Measurements from ENCODE around the gene MCUB.

MCUB gene

DNA sequence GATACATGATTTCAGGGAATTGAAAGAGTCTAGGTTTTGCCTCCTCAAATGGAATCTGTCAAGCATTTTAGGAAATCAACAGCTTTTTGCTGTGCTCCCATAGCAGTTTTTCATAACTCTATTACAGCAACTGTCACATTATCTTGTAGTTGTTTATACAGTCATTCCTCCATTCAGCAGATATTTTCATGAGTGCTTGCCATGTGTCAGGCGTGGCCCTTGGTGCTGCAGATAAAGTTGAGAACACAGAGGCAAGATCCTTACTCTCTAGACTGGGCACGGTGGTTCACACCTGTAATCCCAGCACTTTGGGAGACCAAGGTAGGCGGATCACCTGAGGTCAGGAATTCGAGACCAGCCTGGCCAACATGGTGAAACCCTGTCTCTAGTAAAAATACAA, 67.3 kb downstream of the MCUB start:
- no peak overlapping the region for H2BK120ac ChIP-seq (ENCODE audit: insufficient read depth, low read length, poor library complexity)
- no peak overlapping the region for H2BK12ac ChIP-seq (ENCODE audit: low read length)
- H4K12ac ChIP-seq (ENCODE audit: low read depth, low read length), result no peak overlapping the region
- H3K27ac ChIP-seq (ENCODE audit: low read depth, low read length), result no peak overlapping the region
- H3K18ac ChIP-seq (ENCODE audit: low read length), result no peak overlapping the region
- no peak overlapping the region for H4K8ac ChIP-seq (ENCODE audit: low read depth, low read length)
- H3K14ac ChIP-seq (ENCODE audit: low read length), result no peak overlapping the region
- H3K27me3 ChIP-seq (ENCODE audit: insufficient read depth, low read length), result no peaks in the 10 kb centered on the region
- no peak overlapping the region for H3K4me2 ChIP-seq (ENCODE audit: low read length)
- H3K79me2 ChIP-seq (ENCODE audit: control insufficient read depth, insufficient read depth, low read length, poor library complexity), result no peaks in the 10 kb centered on the region
- H3K9ac ChIP-seq (ENCODE audit: low read length), result no peak overlapping the region
- H3K4me1 ChIP-seq (ENCODE audit: control insufficient read depth in 1 of 2, insufficient read depth in 2 of 2, low read length in 2 of 2), result no peaks in the 10 kb centered on the region
- no CpG with 5 or more reads among the region's 4 CpGs for WGBS (ENCODE audit: extremely low coverage, insufficient coverage, insufficient read length)
- no peak overlapping the region for H4K91ac ChIP-seq (ENCODE audit: low read depth, low read length)
- DNase-seq, result no peak
- no peak overlapping the region for H2BK5ac ChIP-seq (ENCODE audit: low read depth, low read length, poor library complexity)
- H3K4ac ChIP-seq (ENCODE audit: low read depth, low read length), result no peak overlapping the region
- no peaks in the 10 kb centered on the region for H3K79me1 ChIP-seq (ENCODE audit: low read length)
- no peak overlapping the region for H2AK5ac ChIP-seq (ENCODE audit: low read length)
- H3K36me3 ChIP-seq (ENCODE audit: control insufficient read depth in 1 of 2, insufficient read depth in 2 of 2, low read length in 2 of 2), result no peaks in the 10 kb centered on the region
- H3K4me3 ChIP-seq (ENCODE audit: low read depth, low read length), result no peak overlapping the region
- no peak overlapping the region for H2AFZ ChIP-seq (ENCODE audit: insufficient read depth, low read length, poor library complexity)
- no peak overlapping the region for H3K23ac ChIP-seq (ENCODE audit: low read length)
- H3K9me3 ChIP-seq (ENCODE audit: insufficient read depth, low read depth, low read length), result no peaks in the 10 kb centered on the region

- WGBS (ENCODE audit: extremely low coverage, insufficient coverage, insufficient read length), result no CpG with 5 or more reads among the region's 4 CpGs
These were observed 69.7 kb downstream of the MCUB start for GRCh38 chr4:109629775-109630174.

DNA sequence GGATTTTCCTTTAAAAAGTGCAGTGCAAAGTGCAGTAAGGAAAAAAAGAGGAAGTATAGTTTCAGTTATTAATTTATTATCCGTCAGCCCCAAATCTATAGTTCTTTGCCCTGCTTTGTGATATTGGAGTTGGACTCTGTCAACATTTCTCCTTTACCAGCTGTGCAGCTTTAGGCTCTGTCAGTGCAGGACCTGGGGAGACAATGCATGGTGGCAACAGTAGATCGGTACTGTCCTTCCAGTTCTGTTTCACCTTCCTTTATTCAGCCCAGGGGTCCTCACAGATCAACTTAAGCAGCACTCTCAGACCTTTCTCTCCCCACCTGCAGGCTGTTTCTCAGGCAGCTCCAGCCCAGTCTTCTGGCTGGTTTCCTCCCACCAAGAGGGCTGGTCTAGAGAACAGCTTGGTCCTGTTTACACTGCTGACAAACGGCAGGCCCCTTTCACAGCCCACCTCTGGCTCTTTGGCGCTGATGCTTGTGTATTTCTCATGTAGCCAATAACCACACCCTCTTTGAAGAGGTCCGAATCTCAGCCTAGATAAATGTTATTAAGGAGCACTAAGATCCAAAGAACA, 71.6 kb downstream of the MCUB start:
- Histone ChIP-seq H2BK120ac (ENCODE audit: insufficient read depth, low read length, poor library complexity) (no peak overlapping the region), H3K9ac (ENCODE audit: low read length) (no peak overlapping the region), H4K91ac (ENCODE audit: low read depth, low read length) (no peak overlapping the region), H3K79me2 (ENCODE audit: control insufficient read depth, insufficient read depth, low read length, poor library complexity) (no peaks in the 10 kb centered on the region), H2BK5ac (ENCODE audit: low read depth, low read length, poor library complexity) (no peak overlapping the region), H3K36me3 (ENCODE audit: control insufficient read depth in 1 of 2, insufficient read depth in 2 of 2, low read length in 2 of 2) (no peaks in the 10 kb centered on the region), H3K4me2 (ENCODE audit: low read length) (no peak overlapping the region), H3K79me1 (ENCODE audit: low read length) (no peaks in the 10 kb centered on the region), H3K4me1 (ENCODE audit: control insufficient read depth in 1 of 2, insufficient read depth in 2 of 2, low read length in 2 of 2) (no peaks in the 10 kb centered on the region), H3K4me3 (ENCODE audit: low read depth, low read length) (no peak overlapping the region), H3K23ac (ENCODE audit: low read length) (no peak overlapping the region), H3K18ac (ENCODE audit: low read length) (no peak overlapping the region), H3K4ac (ENCODE audit: low read depth, low read length) (no peak overlapping the region), H4K8ac (ENCODE audit: low read depth, low read length) (no peak overlapping the region), H3K9me3 (ENCODE audit: insufficient read depth, low read depth, low read length) (peaks cover 1% of the 10 kb centered on the region), H3K27ac (ENCODE audit: low read depth, low read length) (no peak overlapping the region), H4K12ac (ENCODE audit: low read depth, low read length) (no peak overlapping the region), H2AFZ (ENCODE audit: insufficient read depth, low read length, poor library complexity) (peak overlapping the region; percentile 3), H2AK5ac (ENCODE audit: low read length) (no peak overlapping the region), H3K14ac (ENCODE audit: low read length) (no peak overlapping the region), H3K27me3 (ENCODE audit: insufficient read depth, low read length) (no peaks in the 10 kb centered on the region), H2BK12ac (ENCODE audit: low read length) (no peak overlapping the region)
- WGBS (ENCODE audit: extremely low coverage, insufficient coverage, insufficient read length), result no CpG with 5 or more reads among the region's 5 CpGs
- DNase-seq, result no peak

More at GRCh38 chr4:109629775-109630174, 69.7 kb downstream of the MCUB start:
- H3K27me3 ChIP-seq (ENCODE audit: insufficient read depth, low read length), result no peaks in the 10 kb centered on the region
- no peak overlapping the region for H3K4ac ChIP-seq (ENCODE audit: low read depth, low read length)
- no peaks in the 10 kb centered on the region for H3K79me1 ChIP-seq (ENCODE audit: low read length)
- H3K14ac ChIP-seq (ENCODE audit: low read length), result no peak overlapping the region
- H3K4me2 ChIP-seq (ENCODE audit: low read length), result no peak overlapping the region
- no peak overlapping the region for H2AK5ac ChIP-seq (ENCODE audit: low read length)
- no peak overlapping the region for H4K12ac ChIP-seq (ENCODE audit: low read depth, low read length)
- no peak overlapping the region for H2BK5ac ChIP-seq (ENCODE audit: low read depth, low read length, poor library complexity)
- no peaks in the 10 kb centered on the region for H3K9me3 ChIP-seq (ENCODE audit: insufficient read depth, low read depth, low read length)
- H2BK12ac ChIP-seq (ENCODE audit: low read length), result no peak overlapping the region
- H3K4me3 ChIP-seq (ENCODE audit: low read depth, low read length), result no peak overlapping the region
- no peaks in the 10 kb centered on the region for H3K4me1 ChIP-seq (ENCODE audit: control insufficient read depth in 1 of 2, insufficient read depth in 2 of 2, low read length in 2 of 2)
- no peak overlapping the region for H2BK120ac ChIP-seq (ENCODE audit: insufficient read depth, low read length, poor library complexity)
- H3K18ac ChIP-seq (ENCODE audit: low read length), result no peak overlapping the region
- no peak overlapping the region for H4K8ac ChIP-seq (ENCODE audit: low read depth, low read length)
- no peaks in the 10 kb centered on the region for H3K36me3 ChIP-seq (ENCODE audit: control insufficient read depth in 1 of 2, insufficient read depth in 2 of 2, low read length in 2 of 2)
- H4K91ac ChIP-seq (ENCODE audit: low read depth, low read length), result no peak overlapping the region
- no peak overlapping the region for H2AFZ ChIP-seq (ENCODE audit: insufficient read depth, low read length, poor library complexity)
- DNase-seq, result no peak
- H3K9ac ChIP-seq (ENCODE audit: low read length), result no peak overlapping the region
- H3K23ac ChIP-seq (ENCODE audit: low read length), result no peak overlapping the region
- no peak overlapping the region for H3K27ac ChIP-seq (ENCODE audit: low read depth, low read length)
- H3K79me2 ChIP-seq (ENCODE audit: control insufficient read depth, insufficient read depth, low read length, poor library complexity), result no peaks in the 10 kb centered on the region

DNA sequence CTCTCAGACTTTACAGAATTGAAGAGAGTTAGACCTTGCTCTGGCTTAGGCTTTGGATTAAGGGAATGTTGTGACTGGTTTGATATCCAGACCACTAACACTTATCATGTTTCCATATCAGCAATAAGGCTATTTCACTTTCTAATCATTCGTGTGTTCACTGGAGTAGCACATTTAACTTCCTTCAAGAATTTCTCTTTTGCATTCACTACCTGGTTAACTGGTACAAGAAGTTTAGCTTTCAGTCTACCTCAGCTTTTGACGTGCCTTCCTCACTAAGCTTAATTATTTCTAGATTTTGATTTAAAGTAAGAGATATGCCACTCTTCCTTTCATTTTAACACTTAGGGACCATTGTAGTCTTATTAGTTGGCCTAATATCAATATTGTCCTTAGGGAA, 80.6 kb downstream of the MCUB start:
- Histone ChIP-seq H2BK5ac (ENCODE audit: low read depth, low read length, poor library complexity) (no peak overlapping the region), H3K18ac (ENCODE audit: low read length) (no peak overlapping the region), H3K4me2 (ENCODE audit: low read length) (no peak overlapping the region), H3K4ac (ENCODE audit: low read depth, low read length) (no peak overlapping the region), H3K4me3 (ENCODE audit: low read depth, low read length) (no peak overlapping the region), H3K4me1 (ENCODE audit: control insufficient read depth in 1 of 2, insufficient read depth in 2 of 2, low read length in 2 of 2) (no peaks in the 10 kb centered on the region), H4K12ac (ENCODE audit: low read depth, low read length) (no peak overlapping the region), H3K23ac (ENCODE audit: low read length) (no peak overlapping the region), H4K91ac (ENCODE audit: low read depth, low read length) (no peak overlapping the region), H2AK5ac (ENCODE audit: low read length) (no peak overlapping the region), H2BK12ac (ENCODE audit: low read length) (no peak overlapping the region), H3K27me3 (ENCODE audit: insufficient read depth, low read length) (no peaks in the 10 kb centered on the region), H3K79me1 (ENCODE audit: low read length) (no peaks in the 10 kb centered on the region), H3K9ac (ENCODE audit: low read length) (no peak overlapping the region), H3K27ac (ENCODE audit: low read depth, low read length) (no peak overlapping the region), H2BK120ac (ENCODE audit: insufficient read depth, low read length, poor library complexity) (no peak overlapping the region), H2AFZ (ENCODE audit: insufficient read depth, low read length, poor library complexity) (no peak overlapping the region), H3K9me3 (ENCODE audit: insufficient read depth, low read depth, low read length) (no peaks in the 10 kb centered on the region), H3K14ac (ENCODE audit: low read length) (no peak overlapping the region), H3K79me2 (ENCODE audit: control insufficient read depth, insufficient read depth, low read length, poor library complexity) (no peaks in the 10 kb centered on the region), H3K36me3 (ENCODE audit: control insufficient read depth in 1 of 2, insufficient read depth in 2 of 2, low read length in 2 of 2) (no peaks in the 10 kb centered on the region), H4K8ac (ENCODE audit: low read depth, low read length) (no peak overlapping the region)
- DNase-seq, result no peak
- WGBS (ENCODE audit: extremely low coverage, insufficient coverage, insufficient read length), result no CpG with 5 or more reads among the region's 2 CpGs

Measured in trophoblast cell (in vitro differentiated cells and primary cell).